Prostate gland (tissue), 2 donors: Measurements from ENCODE around the gene AMN.

Experiments
- POLR2A ChIP-seq: fragments of 450-650 bp; IDR thresholded peaks from one replicate; pipeline ENCODE4 v1.6.1; 2016; ENCODE audit warnings: antibody characterized with exemption, mild to moderate bottlenecking
- POLR2AphosphoS5 ChIP-seq: sonication (generic); formaldehyde crosslinking; IDR thresholded peaks from one replicate; pipeline ENCODE4 v1.6.1; 2017; ENCODE audit warnings: antibody characterized with exemption
- TF ChIP-seq, protein P1 (sequence below), 4 experiments: fragments of 200-600 bp in 2 of 4; fragments of 450-650 bp in 2 of 4; sonication (generic) in 2 of 4; IDR thresholded peaks; 1 replicate in 3 of 4; 2 replicates in 1 of 4; pipeline ENCODE4 v1.5.1; 2016 to 2019; ENCODE audit warnings: antibody characterized with exemption in 4 of 4, mild to moderate bottlenecking in 2 of 4, moderate library complexity in 2 of 4

DNA sequence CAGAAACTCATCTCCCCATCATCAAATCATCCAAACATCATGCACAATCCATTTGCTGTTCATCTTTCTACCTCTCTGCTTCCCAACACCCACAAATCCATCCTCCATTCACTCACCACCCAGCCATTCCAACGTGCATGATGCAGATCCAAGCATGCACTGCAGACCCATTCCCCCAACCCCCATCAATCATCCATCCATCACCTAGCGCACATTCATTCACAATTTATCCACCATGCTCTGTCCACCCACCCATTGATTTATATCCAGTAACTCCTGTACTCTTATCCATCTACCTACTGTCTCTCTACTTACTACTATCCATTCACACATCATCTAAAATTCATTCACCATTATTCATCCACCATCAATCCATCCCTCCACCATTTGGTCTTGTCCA is 4.0 kb upstream of the AMN start:
- TF ChIP-seq, protein P1, sequence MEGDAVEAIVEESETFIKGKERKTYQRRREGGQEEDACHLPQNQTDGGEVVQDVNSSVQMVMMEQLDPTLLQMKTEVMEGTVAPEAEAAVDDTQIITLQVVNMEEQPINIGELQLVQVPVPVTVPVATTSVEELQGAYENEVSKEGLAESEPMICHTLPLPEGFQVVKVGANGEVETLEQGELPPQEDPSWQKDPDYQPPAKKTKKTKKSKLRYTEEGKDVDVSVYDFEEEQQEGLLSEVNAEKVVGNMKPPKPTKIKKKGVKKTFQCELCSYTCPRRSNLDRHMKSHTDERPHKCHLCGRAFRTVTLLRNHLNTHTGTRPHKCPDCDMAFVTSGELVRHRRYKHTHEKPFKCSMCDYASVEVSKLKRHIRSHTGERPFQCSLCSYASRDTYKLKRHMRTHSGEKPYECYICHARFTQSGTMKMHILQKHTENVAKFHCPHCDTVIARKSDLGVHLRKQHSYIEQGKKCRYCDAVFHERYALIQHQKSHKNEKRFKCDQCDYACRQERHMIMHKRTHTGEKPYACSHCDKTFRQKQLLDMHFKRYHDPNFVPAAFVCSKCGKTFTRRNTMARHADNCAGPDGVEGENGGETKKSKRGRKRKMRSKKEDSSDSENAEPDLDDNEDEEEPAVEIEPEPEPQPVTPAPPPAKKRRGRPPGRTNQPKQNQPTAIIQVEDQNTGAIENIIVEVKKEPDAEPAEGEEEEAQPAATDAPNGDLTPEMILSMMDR (IDR thresholded peaks at IDR 0.05), result no peak
- TF ChIP-seq POLR2A, result no peak
- no peak for TF ChIP-seq POLR2AphosphoS5
